Muscle layer of colon (tissue), 2 donors: ENCODE data around the gene DNAH12.
"Not testable (repeated sequence)": the region's sequence is repeated elsewhere in the genome, so short reads cannot be mapped to it uniquely, and the experiment has no call there.

ENCODE experiments used
- H3K27ac ChIP-seq: one replicate; pipeline ENCODE4 v1.7.0; 2013; ENCODE audit warnings: low read depth, mild to moderate bottlenecking, low read length, moderate library complexity
- H3K27me3 ChIP-seq, 2 donors: one replicate each; pipeline ENCODE4 v1.7.0; 2013; ENCODE audit warnings: low read length in 2 of 2, mild to moderate bottlenecking in 2 of 2; ENCODE audit not compliant: insufficient read depth in 2 of 2, control insufficient read depth in 1 of 2
- H3K36me3 ChIP-seq: one replicate; pipeline ENCODE4 v1.7.0; 2013; ENCODE audit warnings: mild to moderate bottlenecking, low read length; ENCODE audit not compliant: insufficient read depth
- H3K4me1 ChIP-seq: one replicate; pipeline ENCODE4 v1.7.0; 2013; ENCODE audit warnings: mild to moderate bottlenecking, low read length; ENCODE audit not compliant: insufficient read depth
- H3K4me3 ChIP-seq, 2 donors: one replicate each; pipeline ENCODE4 v1.7.0; 2013; ENCODE audit warnings: low read length in 2 of 2, low read depth in 1 of 2, mild to moderate bottlenecking in 1 of 2, moderate library complexity in 1 of 2
- H3K9ac ChIP-seq: one replicate; pipeline ENCODE4 v1.7.0; 2013; ENCODE audit warnings: low read length
- H3K9me3 ChIP-seq: one replicate; pipeline ENCODE4 v1.7.0; 2013; ENCODE audit warnings: mild to moderate bottlenecking, low read length
- donor health status: abdominal sarcoma.
- donor health status: Adenocarcinoma of cecum.

The DNAH12 gene

GRCh38 chr3:57512166-57512565 is 32.0 kb downstream of the DNAH12 start:
- H3K4me1 ChIP-seq: no peaks in the 10 kb centered on the region
- H3K27ac ChIP-seq: no peak overlapping the region
- no peak overlapping the region for H3K9ac ChIP-seq
- H3K4me3 ChIP-seq: no peak overlapping the region
- H3K9me3 ChIP-seq: no peaks in the 10 kb centered on the region
- H3K27me3 ChIP-seq: no peaks in the 10 kb centered on the region
- no peaks in the 10 kb centered on the region for H3K36me3 ChIP-seq

DNA sequence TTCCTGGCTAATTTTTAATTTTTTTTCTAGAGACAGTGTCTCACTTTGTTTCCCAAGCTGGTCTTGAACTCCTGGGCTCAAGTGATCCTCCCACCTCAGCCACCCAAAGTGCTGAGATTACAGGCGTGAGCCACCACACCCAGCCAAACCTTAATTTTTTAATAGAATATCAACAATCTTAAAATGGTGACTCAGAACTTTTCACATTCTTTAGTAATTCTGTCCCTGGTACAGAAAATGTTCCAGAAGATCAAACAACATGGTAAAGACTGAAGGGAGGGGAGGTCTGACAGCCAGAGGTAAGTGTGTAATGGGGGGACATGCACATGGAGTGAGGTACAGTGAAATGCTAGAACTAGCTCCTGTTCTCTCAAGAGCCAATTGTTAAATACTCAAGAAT is 38.2 kb downstream of the DNAH12 start:
- Histone ChIP-seq H3K36me3 (no peaks in the 10 kb centered on the region), H3K9me3 (no peaks in the 10 kb centered on the region), H3K4me1 (no peaks in the 10 kb centered on the region), H3K27ac (no peak overlapping the region), H3K27me3 (no peaks in the 10 kb centered on the region), H3K4me3 (no peak overlapping the region), H3K9ac (no peak overlapping the region)

- Histone ChIP-seq H3K27me3 (no peaks in the 10 kb centered on the region), H3K9ac (no peak overlapping the region), H3K4me1 (no peaks in the 10 kb centered on the region), H3K4me3 (no peak overlapping the region), H3K27ac (no peak overlapping the region), H3K36me3 (no peaks in the 10 kb centered on the region), H3K9me3 (no peaks in the 10 kb centered on the region)
Measured at GRCh38 chr3:57500506-57500905, 43.6 kb downstream of the DNAH12 start.

GRCh38 chr3:57497904-57498303 is 46.2 kb downstream of the DNAH12 start:
- Histone ChIP-seq H3K4me3 (no peak overlapping the region), H3K27ac (no peak overlapping the region), H3K27me3 (no peaks in the 10 kb centered on the region), H3K4me1 (no peaks in the 10 kb centered on the region), H3K9ac (no peak overlapping the region), H3K36me3 (no peaks in the 10 kb centered on the region), H3K9me3 (no peaks in the 10 kb centered on the region)

- Histone ChIP-seq H3K27me3 (no peaks in the 10 kb centered on the region), H3K4me3 (no peak overlapping the region), H3K27ac (no peak overlapping the region), H3K4me1 (no peaks in the 10 kb centered on the region), H3K9me3 (no peaks in the 10 kb centered on the region), H3K9ac (no peak overlapping the region), H3K36me3 (no peaks in the 10 kb centered on the region)
Measured at GRCh38 chr3:57484563-57484962, 59.6 kb downstream of the DNAH12 start.

GRCh38 chr3:57477193-57477592 is 67.0 kb downstream of the DNAH12 start:
- H3K4me1 ChIP-seq, H3K27ac ChIP-seq, H3K27me3 ChIP-seq: not testable (repeated sequence)

DNA sequence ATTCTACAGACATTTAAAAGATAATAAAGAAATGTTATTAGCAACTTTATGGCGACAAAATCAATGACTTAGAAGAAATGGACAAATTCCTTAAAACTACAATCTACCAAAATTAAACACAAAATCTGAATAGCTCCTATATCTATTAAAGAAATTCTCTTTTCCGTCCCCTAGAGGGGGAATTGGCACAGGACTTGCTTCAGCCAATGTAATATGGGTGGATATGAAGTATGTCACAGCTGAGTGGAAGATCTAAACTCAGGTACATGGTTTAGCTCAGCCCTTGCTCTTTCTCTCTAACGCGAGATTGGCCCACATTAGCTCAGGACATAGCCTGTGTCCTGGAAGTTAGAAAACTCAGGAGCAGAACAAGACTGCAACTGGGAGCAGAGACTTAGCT is 79.3 kb downstream of the DNAH12 start:
- Histone ChIP-seq H3K4me1 (no peaks in the 10 kb centered on the region), H3K27me3 (no peaks in the 10 kb centered on the region), H3K27ac (no peak overlapping the region), H3K9ac (no peak overlapping the region), H3K4me3 (no peak overlapping the region), H3K9me3 (no peaks in the 10 kb centered on the region), H3K36me3 (no peaks in the 10 kb centered on the region)

More at GRCh38 chr3:57477193-57477592, 67.0 kb downstream of the DNAH12 start:
- not testable (repeated sequence) for H3K9me3 ChIP-seq, H3K4me3 ChIP-seq, H3K9ac ChIP-seq, H3K36me3 ChIP-seq

- H3K4me1 ChIP-seq: no peaks in the 10 kb centered on the region
- no peaks in the 10 kb centered on the region for H3K36me3 ChIP-seq
- H3K4me3 ChIP-seq: no peak overlapping the region
- no peaks in the 10 kb centered on the region for H3K9me3 ChIP-seq
- H3K27ac ChIP-seq: no peak overlapping the region
- no peaks in the 10 kb centered on the region for H3K27me3 ChIP-seq
- no peak overlapping the region for H3K9ac ChIP-seq
Measured at GRCh38 chr3:57464011-57464410, 80.1 kb downstream of the DNAH12 start.

DNA sequence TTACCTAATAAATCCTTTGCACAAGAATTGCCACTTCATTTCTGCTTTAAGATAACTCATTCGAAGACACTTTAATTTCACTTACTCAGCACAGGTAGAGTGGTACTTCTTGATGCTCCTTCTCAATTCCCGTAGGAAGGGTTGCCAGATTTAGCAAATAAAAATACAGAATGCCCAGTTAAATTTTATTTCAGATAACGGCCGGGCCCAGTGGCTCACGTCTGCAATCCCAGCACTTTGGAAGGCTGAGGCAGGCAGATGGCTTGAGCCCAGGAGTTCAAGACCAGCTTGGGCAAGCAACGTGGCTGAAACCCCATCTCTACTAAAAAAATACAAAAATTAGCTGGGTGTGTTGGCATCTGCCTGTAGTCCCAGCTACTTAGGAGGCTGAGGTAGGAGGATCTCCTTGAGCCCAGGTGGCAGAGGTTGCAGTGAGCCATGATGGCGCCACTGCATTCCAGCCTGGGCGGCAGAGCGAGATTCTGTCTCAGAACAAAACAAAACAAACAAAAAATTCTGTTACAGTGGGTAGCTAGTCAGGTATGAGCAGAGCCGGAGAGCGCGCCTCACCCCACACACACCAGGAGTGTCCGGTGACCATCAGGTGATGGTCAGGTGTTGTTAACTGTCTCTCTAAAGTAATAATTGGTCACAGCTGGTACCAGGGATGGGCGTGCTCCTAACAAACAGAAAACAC is 92.8 kb downstream of the DNAH12 start:
- H3K9me3 ChIP-seq: no peaks in the 10 kb centered on the region
- H3K36me3 ChIP-seq: no peaks in the 10 kb centered on the region
- H3K4me1 ChIP-seq: no peaks in the 10 kb centered on the region
- H3K27ac ChIP-seq: no peak overlapping the region
- H3K4me3 ChIP-seq: no peak overlapping the region
- no peaks in the 10 kb centered on the region for H3K27me3 ChIP-seq
- no peak overlapping the region for H3K9ac ChIP-seq

GRCh38 chr3:57449276-57449847 is 94.8 kb downstream of the DNAH12 start:
- H3K4me3 ChIP-seq, H3K27me3 ChIP-seq, H3K27ac ChIP-seq, H3K9ac ChIP-seq, H3K4me1 ChIP-seq, H3K9me3 ChIP-seq, H3K36me3 ChIP-seq: not testable (repeated sequence)

- H3K4me3 ChIP-seq, H3K9me3 ChIP-seq, H3K36me3 ChIP-seq, H3K9ac ChIP-seq, H3K27ac ChIP-seq, H3K4me1 ChIP-seq, H3K27me3 ChIP-seq: not testable (repeated sequence)
Measured at GRCh38 chr3:57448489-57448888, 95.7 kb downstream of the DNAH12 start.

DNA sequence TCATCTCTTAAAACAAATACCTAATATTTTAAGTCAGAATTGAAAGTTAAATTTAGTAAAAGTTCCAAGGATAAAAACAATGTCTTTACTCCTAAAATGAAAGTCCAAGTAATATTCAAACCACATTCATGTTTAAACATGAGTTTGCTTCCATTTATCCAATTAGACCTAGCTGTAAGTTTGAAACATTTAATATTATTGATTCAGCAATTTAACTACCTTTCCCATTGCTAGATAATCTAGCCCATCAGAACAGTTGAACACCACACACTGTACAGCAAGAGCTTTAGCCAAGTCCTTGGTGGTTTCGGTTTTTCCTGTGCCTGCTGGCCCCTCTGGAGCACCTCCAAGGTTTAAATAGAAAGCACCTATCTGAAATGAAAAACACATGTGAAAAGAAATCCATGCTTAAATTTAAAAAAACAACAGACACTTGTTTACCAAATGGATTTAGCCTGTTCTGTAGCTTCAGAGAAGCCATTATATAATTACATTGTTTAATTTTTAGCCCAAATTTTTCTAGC is 97.8 kb downstream of the DNAH12 start:
- no peaks in the 10 kb centered on the region for H3K27me3 ChIP-seq

More for the DNA sequence above, 97.8 kb downstream of the DNAH12 start:
- no peak overlapping the region for H3K27ac ChIP-seq
- H3K4me1 ChIP-seq: no peaks in the 10 kb centered on the region
- H3K9me3 ChIP-seq: no peaks in the 10 kb centered on the region
- H3K4me3 ChIP-seq: no peak overlapping the region
- H3K9ac ChIP-seq: no peak overlapping the region
- no peaks in the 10 kb centered on the region for H3K36me3 ChIP-seq
